Thoracic aorta (tissue), 2 donors: ENCODE measurements around the gene TMEM255A. TPM values are rescaled to one million over a fixed set of nuclear protein-coding genes. Genes with fewer than 3 reads are reported as not detected.
"Not testable (repeated sequence)": the region's sequence is repeated elsewhere in the genome, so short reads cannot be mapped to it uniquely, and the experiment has no call there.

Experiments
- ATAC-seq: fragments of 150-250 bp; one replicate; pipeline ENCODE4 v1.8.0; 2017; ENCODE audit warnings: low read depth; ENCODE audit not compliant: insufficient number of reproducible peaks, low FRiP score
- DNase-seq: peaks from one replicate; pipeline ENCODE4 v3.0.0-alpha.2; 2020; ENCODE audit warnings: low spot score
- H3K27ac ChIP-seq, 2 donors: fragments of 200-600 bp; sonication (generic); 1 replicate in 1 of 2; 2 replicates in 1 of 2; pipeline ENCODE4 v1.5.1; 2016; ENCODE audit warnings: mild to moderate bottlenecking in 2 of 2, moderate library complexity in 2 of 2
- H3K27me3 ChIP-seq: fragments of 200-600 bp; sonication (generic); replicated peaks from 2 replicates; pipeline ENCODE4 v1.6.0; 2016; ENCODE audit warnings: mild to moderate bottlenecking; ENCODE audit not compliant: insufficient read depth
- H3K36me3 ChIP-seq: fragments of 200-600 bp; sonication (generic); one replicate; pipeline ENCODE4 v1.5.1; 2016
- H3K4me1 ChIP-seq, 2 donors: fragments of 200-600 bp; sonication (generic); 1 replicate in 1 of 2; 2 replicates in 1 of 2; pipeline versions ENCODE4 v1.5.1 to v1.6.0; 2016; ENCODE audit warnings: low read depth in 2 of 2, mild to moderate bottlenecking in 1 of 2; ENCODE audit not compliant: control insufficient read depth in 1 of 2
- H3K4me3 ChIP-seq: fragments of 200-600 bp; sonication (generic); 2 replicates; pipeline ENCODE4 v1.5.1; 2016; ENCODE audit warnings: mild to moderate bottlenecking
- H3K9me3 ChIP-seq: fragments of 200-600 bp; sonication (generic); 2 replicates; pipeline ENCODE4 v1.5.1; 2016
- CTCF ChIP-seq: fragments of 200-600 bp; sonication (generic); IDR thresholded peaks from one replicate; pipeline ENCODE4 v1.5.1; 2019; ENCODE audit warnings: antibody characterized with exemption
- total RNA-seq, 2 donors: library from RNA; depleted of rRNA; stranded (reverse); fragments of >200 nt; gene quantifications; one replicate each; pipeline versions ENCODE4 v1.1.0 to v1.2.3, GENCODE V29; 2016

The TMEM255A gene
- total RNA-seq, result 1 to 10 TPM; 1.1 TPM

- DNase-seq (no peak), ATAC-seq (no peak)
- Histone ChIP-seq H3K36me3 (no peaks in the 10 kb centered on the region), H3K27me3 (no peaks in the 10 kb centered on the region), H3K4me3 (peak within 1 kb of the TSS; percentile 66), H3K4me1 (peaks cover 0 to 6% of the 10 kb centered on the region in 2 donors), H3K27ac (no peak within 1 kb of the TSS), H3K9me3 (no peaks in the 10 kb centered on the region)
- no peak for TF ChIP-seq CTCF
These were observed at the start of gene TMEM255A for GRCh38 chrX:120310861-120311726. Gene TMEM255A, minus strand, starts transcription at chrX:120311461. Its CDS starts 152 bp downstream, at chrX:120311309.

- no peak for DNase-seq
- Histone ChIP-seq H3K27me3 (no peaks in the 10 kb centered on the region), H3K9me3 (no peaks in the 10 kb centered on the region), H3K36me3 (no peaks in the 10 kb centered on the region), H3K4me3 (no peak overlapping the region), H3K4me1 (no peaks in the 10 kb centered on the region), H3K27ac (no peak overlapping the region)
- no peak for TF ChIP-seq CTCF
- no peak for ATAC-seq
These were observed 47.6 kb upstream of the TMEM255A start for GRCh38 chrX:120358737-120359456.

GRCh38 chrX:120357186-120357585 lies 45.9 kb upstream of the TMEM255A start:
- Histone ChIP-seq H3K4me1 (no peaks in the 10 kb centered on the region), H3K27ac (no peak overlapping the region), H3K9me3 (no peaks in the 10 kb centered on the region), H3K27me3 (no peaks in the 10 kb centered on the region), H3K4me3 (no peak overlapping the region), H3K36me3 (no peaks in the 10 kb centered on the region)
- no peak for TF ChIP-seq CTCF
- DNase-seq, result no peak
- no peak for ATAC-seq

- no peak for TF ChIP-seq CTCF
- Histone ChIP-seq H3K27ac (no peak overlapping the region), H3K9me3 (no peaks in the 10 kb centered on the region), H3K36me3 (no peaks in the 10 kb centered on the region), H3K4me3 (no peak overlapping the region), H3K4me1 (no peaks in the 10 kb centered on the region), H3K27me3 (no peaks in the 10 kb centered on the region)
- DNase-seq, result no peak
- no peak for ATAC-seq
These were observed 44.8 kb upstream of the TMEM255A start for GRCh38 chrX:120356084-120356483.

GRCh38 chrX:120350450-120351138 lies 39.3 kb upstream of the TMEM255A start:
- no peak for TF ChIP-seq CTCF
- DNase-seq (no peak), ATAC-seq (no peak)
- no peaks in the 10 kb centered on the region for H3K9me3 ChIP-seq
- no peak overlapping the region for H3K27ac ChIP-seq
- no peaks in the 10 kb centered on the region for H3K4me1 ChIP-seq
- no peaks in the 10 kb centered on the region for H3K36me3 ChIP-seq
- H3K4me3 ChIP-seq, result no peak overlapping the region
- no peaks in the 10 kb centered on the region for H3K27me3 ChIP-seq

GRCh38 chrX:120344566-120344965 lies 33.3 kb upstream of the TMEM255A start:
- not testable (repeated sequence) for H3K4me1 ChIP-seq, H3K9me3 ChIP-seq, DNase-seq, ATAC-seq, H3K36me3 ChIP-seq, H3K27me3 ChIP-seq, H3K4me3 ChIP-seq, H3K27ac ChIP-seq
